Kidney glomerular epithelial cell (primary cell): ENCODE data around the gene ATP6V1C2.

Source experiments
- DNase-seq: peaks from one replicate; lab custom pipeline; 2025; lab: John Stamatoyannopoulos, UW

The ATP6V1C2 gene, protein sequence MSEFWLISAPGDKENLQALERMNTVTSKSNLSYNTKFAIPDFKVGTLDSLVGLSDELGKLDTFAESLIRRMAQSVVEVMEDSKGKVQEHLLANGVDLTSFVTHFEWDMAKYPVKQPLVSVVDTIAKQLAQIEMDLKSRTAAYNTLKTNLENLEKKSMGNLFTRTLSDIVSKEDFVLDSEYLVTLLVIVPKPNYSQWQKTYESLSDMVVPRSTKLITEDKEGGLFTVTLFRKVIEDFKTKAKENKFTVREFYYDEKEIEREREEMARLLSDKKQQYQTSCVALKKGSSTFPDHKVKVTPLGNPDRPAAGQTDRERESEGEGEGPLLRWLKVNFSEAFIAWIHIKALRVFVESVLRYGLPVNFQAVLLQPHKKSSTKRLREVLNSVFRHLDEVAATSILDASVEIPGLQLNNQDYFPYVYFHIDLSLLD

DNA sequence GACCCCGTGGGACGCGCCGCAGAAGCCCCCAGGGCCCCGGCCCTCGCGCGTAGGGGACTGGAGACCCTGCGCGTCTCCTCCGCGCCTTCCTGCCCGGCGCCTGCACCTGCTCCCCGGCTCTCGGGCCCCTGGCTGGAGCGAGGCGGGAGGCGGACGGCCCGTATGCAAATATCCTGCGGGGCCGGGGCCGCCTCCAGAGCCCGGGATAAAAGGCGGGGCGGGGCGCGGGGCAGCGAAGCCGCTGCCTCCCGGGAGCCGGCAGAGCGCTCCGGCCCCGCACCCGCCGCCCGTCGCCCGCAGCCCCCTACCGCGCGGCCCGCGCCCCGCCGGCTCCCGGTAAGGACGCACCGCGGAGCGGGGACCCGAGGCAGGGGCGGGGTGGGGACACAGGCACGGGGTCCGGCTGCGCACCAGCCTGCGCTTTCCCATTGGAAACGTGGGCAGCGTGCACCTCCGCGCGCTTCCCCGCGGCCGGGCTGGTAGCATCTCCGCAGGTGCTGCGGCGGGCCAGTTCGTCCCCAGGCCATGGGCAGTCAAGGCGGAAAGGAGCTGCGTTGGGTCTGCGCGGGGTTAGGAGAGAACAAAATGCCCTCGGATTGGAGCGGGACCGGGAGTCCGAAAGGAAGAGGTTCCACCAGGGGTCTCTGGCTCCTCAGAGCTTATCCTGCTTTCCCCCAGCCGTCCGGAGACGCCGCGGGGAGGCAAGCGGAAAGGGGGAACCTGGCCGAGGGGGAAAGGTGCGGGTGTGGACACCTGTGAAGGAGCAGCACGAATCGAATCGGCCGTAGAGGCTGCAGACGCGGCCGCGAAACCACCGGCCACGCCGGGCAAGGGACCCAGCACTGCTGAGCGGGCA lies at the start of gene ATP6V1C2:
ATP6V1C2 (plus strand) TSS at position 235 of the 856 bp plus-strand sequence. CDS start 1,220 bp downstream, outside the sequence.
- DNase-seq: no peak

DNA sequence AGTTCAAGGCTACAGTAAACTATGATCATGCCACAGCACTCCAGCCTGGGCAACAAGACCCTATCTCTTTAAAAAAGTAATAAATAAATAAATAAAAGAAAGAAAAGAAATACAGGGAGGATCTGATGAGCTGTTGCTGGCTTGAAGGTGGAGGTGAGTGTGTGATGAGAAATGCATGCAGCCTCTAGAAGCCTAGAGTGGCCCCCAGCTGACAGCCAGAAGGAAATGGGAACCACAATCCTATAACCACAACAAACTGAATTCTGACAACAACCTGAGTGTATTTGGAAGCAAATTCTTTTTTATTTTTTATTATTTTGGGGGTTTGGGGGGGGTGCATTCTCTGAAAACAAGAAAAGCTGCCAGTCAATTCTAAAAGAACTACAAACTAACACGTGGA lies 46.3 kb upstream of the ATP6V1C2 start:
- DNase-seq: no peak

DNA sequence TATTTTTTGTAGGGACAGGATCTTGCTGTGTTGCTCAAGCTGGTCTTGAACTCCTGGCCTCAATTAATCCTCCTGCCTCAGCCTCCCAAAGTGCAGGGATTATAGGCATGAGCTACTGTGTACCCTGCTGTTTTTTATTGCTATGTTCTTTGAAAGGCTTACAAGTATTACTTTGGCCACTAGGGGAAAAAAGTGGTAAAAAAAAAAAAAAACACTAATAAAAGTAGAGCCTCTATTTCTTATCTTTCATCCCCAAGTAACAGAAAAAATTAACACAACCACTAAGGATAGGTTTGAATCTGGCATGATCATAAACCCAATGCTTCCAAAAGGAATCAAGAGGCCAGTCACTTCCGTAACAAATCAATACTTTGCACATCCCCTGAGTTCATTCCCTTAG lies 43.2 kb upstream of the ATP6V1C2 start:
- peak; percentile 26 for DNase-seq

DNA sequence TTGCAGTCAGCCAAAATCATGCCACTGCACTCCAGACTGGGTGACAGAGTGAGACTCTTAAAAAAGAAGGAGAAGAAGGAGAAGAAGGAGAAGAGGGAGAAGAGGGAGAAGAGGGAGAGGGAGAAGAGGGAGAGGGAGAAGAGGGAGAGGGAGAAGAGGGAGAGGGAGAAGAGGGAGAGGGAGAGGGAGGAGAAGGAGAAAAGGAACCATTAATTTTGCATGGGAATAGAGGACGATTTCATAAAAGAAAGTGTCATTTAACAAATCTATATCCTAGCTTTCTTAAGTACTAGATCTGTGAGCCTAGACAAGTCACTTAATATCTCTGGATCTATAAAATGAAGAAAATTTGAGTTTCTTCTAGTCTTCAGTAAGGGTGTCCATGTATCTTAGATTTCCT lies 41.2 kb upstream of the ATP6V1C2 start:
- DNase-seq: no peak

DNA sequence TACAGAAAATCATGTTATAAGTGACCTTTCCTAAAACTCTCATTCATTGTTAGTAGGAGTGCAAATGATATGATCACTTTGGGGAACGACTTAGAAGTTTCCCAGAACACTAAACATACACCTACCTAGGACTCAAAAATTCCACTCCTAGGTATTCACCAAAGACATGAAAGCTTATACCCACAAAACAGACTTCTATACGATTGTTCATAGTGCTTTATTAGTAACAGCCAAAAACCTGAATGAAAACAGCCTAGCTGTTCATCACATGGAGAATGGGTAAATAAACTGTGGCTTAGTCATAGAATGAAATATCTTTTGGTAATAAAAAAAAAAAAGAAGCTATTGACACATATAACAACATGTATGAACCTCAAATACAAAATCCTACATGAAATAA lies 40.5 kb upstream of the ATP6V1C2 start:
- DNase-seq: no peak

DNA sequence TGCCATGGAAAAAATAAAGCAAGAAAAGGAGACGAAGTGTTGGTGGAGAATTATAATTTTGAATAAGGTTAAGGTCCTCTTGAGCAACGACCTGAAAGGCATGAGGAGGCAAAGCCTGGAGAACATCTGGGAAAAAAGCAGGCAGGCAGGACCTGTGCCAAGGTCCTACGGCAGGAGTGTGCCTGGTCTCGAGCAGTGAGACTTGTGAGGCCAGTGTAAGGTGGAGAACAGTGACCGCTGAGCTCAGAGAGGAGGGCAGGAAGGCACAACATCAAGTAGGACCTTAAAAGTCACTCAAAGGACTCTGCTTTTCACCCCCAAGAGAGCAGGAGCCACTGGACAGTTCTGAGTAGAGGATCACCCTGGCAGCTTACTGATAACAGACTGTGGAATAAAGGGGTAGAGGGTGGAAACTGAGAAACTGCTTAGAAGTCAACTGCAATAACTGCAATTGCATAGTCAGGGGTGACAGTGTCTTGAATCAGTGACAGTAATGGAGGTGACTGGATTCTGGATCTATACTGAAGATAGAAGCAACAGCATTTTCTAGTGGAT lies 35.2 kb upstream of the ATP6V1C2 start:
- no peak for DNase-seq

DNA sequence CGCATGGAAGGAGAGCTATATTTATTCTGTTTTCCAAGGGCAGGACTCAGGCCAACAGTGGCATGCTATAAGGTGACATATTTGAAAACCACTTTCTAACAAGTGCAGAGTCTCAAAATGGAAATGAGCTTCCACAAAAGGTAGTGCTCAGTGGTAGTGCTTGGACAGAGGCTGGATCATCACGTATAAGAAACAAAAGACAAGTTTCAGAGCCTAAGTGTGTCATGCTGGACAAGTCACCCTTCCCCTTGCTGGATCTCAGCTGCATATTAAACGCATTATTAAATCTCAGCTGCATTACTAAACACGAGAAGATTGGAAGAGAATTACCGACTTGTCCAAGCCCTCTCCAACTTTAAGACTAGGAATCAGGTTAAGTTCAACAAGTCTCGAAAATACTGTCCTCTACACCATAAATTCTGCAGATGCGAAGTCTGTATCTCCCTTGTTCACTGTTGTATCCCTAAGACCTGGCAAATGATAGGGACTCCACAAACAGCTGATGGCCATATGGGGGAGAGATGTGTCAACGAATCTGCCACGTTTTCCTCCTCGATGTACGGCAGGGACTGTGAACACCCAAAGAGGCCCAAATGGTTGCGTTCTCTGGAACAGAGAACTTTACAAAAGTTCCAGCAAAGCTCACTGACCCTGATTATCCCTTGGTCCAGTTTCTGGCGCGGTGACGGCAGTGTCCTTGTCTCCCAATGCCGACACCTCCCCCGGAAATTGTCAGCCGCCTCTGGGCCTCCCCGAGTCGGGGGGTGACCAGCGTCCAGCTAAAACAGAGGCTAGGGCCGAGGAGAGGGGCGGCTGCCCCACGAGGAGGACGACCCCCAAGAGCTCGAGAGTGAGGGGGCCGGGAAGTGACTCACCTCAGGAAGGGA lies 32.3 kb upstream of the ATP6V1C2 start:
- peak; percentile 4 for DNase-seq

DNA sequence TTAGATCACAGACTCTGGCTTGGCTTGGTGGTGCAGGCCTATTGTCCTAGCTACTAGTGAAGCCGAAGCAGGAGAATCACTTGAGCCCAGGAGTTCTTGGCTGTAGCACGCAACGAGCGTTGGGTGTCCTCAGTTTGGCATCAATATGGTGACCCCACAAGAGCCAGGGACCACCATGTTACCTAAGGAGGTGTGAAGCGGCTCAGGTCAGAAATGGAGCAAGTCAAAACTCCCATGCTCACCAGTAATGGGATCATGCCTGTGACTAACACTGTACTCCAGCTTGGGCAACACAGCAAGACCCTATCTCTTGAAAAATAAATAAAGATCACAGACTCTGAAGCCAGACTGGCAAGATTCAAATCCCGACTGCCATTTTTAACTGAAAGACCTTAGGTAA lies 29.9 kb upstream of the ATP6V1C2 start:
- DNase-seq: no peak

DNA sequence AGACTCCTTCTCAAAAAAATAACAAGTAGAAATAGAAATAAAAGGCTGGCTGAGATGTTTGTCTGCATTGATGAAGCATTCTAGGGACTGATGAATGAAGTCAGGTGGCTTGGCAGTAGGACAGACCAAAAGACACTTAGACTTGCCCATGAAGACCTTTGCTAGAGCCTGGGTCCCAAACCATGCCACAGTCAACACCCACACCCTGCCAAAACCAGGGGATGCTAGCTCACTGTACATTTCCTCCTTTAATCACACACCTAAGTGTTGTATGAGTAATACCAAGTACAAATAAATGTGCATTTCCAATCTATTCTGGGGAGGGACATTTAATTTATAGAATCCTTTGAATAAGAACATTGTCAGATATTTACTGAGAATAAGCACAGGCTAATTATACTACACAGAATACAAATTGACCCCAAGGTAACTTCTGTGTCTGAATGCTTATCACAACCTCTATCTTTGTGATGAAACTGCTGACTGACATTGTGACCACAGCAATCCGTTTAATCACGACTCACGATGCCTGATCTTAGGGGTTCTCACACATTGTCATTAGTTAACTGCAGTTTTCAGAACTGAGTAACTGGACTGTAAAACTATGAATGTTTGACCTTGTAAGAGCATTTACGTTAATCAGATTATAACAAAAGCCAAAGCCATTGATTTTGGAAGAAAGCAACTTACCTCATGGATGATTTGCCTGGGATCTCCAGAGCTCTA lies 21.2 kb upstream of the ATP6V1C2 start:
- peak; percentile 8 for DNase-seq

DNA sequence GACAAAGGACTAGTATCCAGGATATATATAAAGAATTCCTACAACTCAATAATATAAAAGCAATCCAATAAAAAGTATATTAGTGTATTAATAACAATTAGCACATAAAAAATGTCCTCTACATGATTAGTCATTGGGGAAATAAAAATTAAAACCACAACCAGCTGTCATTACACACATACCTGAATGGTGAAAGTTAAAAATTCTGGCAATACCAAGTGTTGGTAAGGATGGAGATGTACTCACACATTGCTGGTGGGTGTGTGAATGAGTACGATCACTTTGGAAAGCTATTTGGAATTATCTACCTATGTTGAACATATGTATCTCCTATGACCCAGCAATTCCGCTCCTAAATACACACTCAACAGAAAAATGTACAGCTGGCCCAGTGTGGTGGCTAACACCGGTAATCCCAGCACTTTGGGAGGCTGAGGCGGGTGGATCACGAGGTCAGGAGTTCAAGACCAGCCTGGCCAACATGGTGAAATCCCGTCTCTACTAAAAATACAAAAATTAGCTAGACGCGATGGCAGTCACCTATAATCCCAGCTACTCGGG lies 17.3 kb upstream of the ATP6V1C2 start:
- no peak for DNase-seq

DNA sequence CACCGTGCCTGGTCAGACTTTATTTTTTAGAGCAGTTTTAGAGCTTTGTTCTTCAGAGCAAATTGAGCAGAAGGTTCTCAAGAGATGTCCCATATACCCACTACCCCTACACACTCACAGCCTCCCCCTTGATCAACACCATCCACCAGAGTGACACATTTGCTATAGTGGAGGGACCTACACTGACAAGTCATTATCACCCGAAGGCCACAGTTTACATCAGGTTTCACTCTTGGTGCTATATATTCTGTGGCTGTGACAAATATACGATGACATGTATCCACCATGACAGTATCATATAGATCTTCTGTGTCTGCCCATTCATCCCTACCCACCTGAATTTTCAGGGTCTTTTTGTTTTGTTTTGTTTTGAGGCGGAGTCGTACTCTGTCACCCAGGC lies 15.4 kb upstream of the ATP6V1C2 start:
- DNase-seq: no peak

DNA sequence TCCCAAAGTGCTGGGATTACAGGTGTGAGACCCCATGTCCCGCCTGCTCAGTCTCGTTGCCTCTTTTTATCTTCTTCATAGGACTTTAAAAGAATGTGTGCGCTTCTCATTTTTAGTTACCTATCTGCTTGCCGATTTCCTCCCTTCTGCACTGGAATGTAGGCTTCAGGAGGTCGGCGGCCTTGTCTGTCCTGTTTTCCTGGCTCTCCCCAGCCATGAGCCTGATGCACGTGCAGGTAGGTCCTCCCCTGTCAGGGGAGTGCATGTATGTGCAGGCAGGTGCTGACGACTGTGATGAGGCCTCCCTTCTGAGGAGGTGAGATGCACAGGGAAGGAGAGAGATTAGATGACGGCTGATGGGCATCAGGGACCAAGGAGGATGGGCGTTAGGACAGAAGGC lies 13.6 kb upstream of the ATP6V1C2 start:
- DNase-seq: no peak

DNA sequence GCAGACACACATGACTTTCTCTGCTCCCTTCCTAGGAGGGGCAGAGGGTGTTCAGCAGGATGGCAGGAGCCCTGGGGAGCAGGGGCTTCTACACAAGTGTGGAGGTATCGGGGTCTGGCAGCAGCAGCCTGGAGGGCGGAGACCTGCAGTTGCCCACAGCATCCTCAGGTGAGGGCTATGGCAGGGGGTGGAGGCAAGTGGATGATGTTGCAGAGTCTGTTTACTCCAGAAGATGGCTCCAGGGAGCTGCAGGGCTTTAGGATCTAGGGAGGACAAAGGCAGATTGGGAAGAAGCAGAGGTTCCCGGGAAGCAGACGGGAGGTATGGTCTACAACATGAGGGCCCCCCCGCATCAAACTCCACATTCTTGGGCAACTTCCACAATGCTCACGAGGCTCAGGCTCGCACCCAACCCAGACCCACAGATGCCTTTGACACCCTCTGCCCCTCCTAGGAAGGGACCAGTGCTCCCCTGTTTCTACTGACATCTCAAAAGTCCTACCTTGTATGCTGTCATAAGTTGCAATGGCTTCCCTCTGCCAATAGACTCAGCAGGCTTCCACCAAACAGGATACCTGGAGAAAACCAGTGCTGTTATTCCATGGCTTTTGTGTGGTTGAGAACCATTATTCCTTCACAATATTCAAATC lies 12.0 kb upstream of the ATP6V1C2 start:
- DNase-seq: peak; percentile 29

DNA sequence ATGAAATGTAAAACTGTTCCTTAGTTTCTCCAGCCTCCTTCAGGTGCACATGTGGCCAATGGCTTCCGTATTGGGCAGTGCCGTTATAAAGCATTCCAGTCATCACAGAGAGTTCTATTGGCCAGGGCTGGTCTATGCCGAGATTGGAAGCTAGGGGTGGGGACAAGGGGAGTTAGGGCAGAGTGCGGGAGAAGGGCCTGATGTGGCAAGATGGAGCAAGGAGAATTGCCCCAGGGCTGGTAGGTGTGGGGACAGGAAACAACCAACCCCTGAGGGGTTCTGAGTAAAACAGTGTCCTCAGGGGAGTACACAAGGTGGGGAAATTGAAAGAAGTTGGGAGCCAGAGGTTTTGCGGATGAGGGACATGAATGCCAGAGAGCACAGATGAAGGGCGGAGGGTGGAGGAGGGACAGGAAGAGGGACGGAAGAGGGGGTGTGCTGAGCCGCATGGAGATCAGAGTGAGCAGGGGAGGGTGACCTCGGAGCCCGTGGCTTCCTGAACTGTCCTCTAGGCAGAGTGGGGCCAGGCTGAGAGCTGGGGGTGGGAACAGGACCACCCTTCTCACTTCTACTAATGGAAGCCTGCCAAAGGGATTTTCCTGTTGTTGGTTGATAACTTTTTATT lies 9.1 kb upstream of the ATP6V1C2 start:
- DNase-seq: no peak

DNA sequence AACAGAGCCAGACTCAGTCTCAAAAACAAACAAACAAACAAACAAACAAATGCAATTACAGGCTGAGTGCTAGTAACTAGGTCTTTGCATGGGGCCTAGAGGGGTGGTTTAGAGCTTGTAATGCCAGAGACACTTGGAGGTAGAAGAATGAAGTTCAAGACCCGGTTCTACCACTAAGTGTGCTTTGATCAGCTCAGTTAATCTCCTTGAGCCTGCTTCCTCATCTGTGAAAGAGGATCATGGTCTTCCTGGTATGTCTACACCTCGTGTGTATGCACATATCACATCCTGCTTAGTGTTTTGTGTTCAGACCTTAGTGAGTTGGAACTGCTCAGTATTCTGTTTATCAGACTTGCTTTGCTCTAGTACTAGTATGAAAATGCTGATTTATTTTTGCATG lies 4.8 kb upstream of the ATP6V1C2 start:
- no peak for DNase-seq

DNA sequence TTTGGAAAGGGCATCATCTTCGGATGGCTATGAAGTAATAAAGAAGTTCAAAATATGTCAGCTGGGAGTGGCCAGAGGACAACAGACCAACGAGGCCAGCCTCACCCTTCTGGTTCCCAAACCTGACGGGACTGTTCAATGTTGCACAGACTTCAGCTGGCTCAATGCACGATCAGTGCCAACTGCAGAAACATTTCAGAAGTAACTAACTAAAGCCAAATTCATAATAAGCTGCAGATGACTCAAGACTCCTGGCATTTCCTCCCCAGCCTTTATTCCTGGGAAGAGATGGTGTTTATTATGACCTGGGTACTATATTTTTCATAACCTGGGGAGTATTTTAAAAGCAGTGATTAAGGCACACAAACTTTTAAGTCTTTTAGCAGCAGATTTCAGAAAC lies 3.8 kb upstream of the ATP6V1C2 start:
- peak; percentile 12 for DNase-seq

DNA sequence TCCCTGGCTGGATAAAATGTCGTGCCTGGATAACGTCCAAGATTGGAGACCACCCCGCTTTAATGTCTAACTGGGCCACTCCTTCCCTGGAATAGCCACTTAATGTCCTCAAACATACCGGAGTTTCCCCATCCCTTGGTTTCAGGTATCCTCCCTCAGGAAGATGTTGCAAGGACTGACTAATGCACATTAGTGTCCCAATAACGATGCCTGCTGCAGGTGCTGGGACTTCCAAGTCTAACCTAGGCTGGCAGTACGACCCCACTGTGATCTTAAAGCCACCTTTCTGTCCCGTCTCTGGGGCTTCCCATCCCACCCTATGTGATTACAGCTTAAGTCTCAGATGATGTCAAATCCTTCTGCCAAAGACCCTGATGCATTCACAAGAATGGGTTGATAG lies 1.1 kb upstream of the ATP6V1C2 start:
- no peak for DNase-seq

DNA sequence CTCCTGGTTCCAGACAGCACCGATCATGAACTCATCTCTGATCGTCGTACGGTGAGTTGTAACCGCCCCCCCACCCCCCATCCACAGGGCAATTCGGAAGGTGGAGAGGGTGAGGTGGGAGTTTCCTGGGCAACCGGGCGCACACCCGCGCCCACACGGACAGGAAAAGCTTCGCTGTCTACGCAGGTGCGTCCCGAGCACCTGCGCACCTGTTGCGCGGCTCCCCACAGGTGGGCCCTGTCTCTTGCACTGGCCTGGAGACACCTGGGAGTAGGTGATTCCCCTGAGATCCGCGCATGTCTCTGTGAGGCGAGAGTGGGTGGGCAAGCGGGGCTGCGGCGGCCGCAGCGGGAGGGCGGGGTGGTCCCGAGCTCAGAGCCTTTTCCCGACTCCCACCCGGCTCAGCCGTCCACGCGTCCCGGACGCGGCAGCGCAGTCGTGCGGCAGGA lies 459 bp upstream of the ATP6V1C2 start:
- DNase-seq: no peak

DNA sequence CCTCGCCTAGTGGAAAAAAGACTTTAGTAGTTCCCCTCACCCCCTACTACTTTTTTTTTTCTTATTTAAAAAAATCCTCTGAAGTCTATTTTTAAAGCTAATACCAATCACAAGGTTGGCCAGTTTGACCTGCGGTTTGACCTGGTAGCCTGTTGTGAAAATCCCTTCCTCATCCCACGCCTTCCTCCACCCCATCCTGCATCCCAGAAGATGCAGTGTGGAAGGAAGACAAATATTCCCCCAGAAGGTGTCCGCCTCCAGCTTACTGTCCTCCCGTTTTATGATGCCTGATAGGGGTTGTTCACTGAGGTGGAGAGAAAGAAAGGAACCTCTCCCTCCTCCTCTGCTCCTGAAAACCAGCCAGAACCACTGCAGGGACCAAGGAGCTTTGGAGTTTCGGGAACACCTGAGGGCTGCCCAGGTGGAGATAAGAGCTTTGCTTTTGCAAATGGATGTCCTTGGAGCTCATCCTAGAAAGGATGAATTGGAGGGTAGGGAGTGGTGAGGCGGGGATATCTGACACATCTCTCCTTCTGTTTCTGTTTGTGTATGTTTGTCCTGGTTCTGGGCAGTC lies 909 bp downstream of the ATP6V1C2 start:
- DNase-seq: no peak
